Neuronal stem cell (in vitro differentiated cells): ENCODE data around the gene CMIP.

ENCODE experiments used
- DNase-seq: peaks from one replicate; pipeline ENCODE4 v3.0.0-alpha.2; 2013; ENCODE audit warnings: low spot score
- H2AFZ ChIP-seq: one replicate; pipeline ENCODE4 v1.6.1; 2013; ENCODE audit warnings: mild to moderate bottlenecking, low read length, inconsistent platforms
- H2AK5ac ChIP-seq: 2 replicates; pipeline ENCODE4 v1.6.1; 2013; ENCODE audit warnings: low read depth, mild to moderate bottlenecking, inconsistent platforms, low read length, moderate library complexity, mixed read lengths
- H2BK120ac ChIP-seq: 2 replicates; pipeline ENCODE4 v1.6.1; 2013; ENCODE audit warnings: low read depth, mild to moderate bottlenecking, inconsistent platforms, low read length, moderate library complexity, mixed read lengths
- H2BK12ac ChIP-seq: one replicate; pipeline ENCODE4 v1.6.1; 2013; ENCODE audit warnings: low read length, inconsistent platforms
- H2BK15ac ChIP-seq: 2 replicates; pipeline ENCODE4 v1.6.1; 2013; ENCODE audit warnings: mild to moderate bottlenecking, low read length, inconsistent platforms, mixed read lengths
- H2BK5ac ChIP-seq: one replicate; pipeline ENCODE4 v1.6.1; 2013; ENCODE audit warnings: inconsistent platforms, mild to moderate bottlenecking, low read length, moderate library complexity
- H3K14ac ChIP-seq: one replicate; pipeline ENCODE4 v1.6.1; 2013; ENCODE audit warnings: low read length, inconsistent platforms
- H3K18ac ChIP-seq: 2 replicates; pipeline ENCODE4 v1.6.1; 2013; ENCODE audit warnings: low read length, inconsistent platforms
- H3K23ac ChIP-seq: 2 replicates; pipeline ENCODE4 v1.6.1; 2013; ENCODE audit warnings: low read depth, mild to moderate bottlenecking, mixed read lengths, low read length, inconsistent platforms; ENCODE audit not compliant: poor library complexity
- H3K27ac ChIP-seq: replicated peaks from 3 replicates; pipeline ENCODE4 v1.5.1; 2013; ENCODE audit warnings: low read length, inconsistent platforms
- H3K27me3 ChIP-seq, 3 experiments: 2 replicates each; pipeline ENCODE4 v1.6.1; 2013; ENCODE audit warnings: low read length in 3 of 3, mild to moderate bottlenecking in 2 of 3, inconsistent platforms in 1 of 3, low read depth in 1 of 3, mixed read lengths in 1 of 3, moderate library complexity in 1 of 3; ENCODE audit not compliant: control insufficient read depth in 3 of 3, insufficient read depth in 3 of 3
- H3K36me3 ChIP-seq, 2 donors: replicated peaks in 1 of 2; 2 replicates each; pipeline ENCODE4 v1.6.1; 2013; ENCODE audit warnings: low read length in 2 of 2; ENCODE audit not compliant: control insufficient read depth in 2 of 2, insufficient read depth in 2 of 2
- H3K4ac ChIP-seq: 2 replicates; pipeline ENCODE4 v1.6.1; 2013; ENCODE audit warnings: inconsistent platforms, mild to moderate bottlenecking, low read length, moderate library complexity
- H3K4me1 ChIP-seq, 2 donors: 1 replicate in 1 of 2; 2 replicates in 1 of 2; pipeline ENCODE4 v1.6.1; 2013; ENCODE audit warnings: low read length in 2 of 2, low read depth in 1 of 2; ENCODE audit not compliant: control insufficient read depth in 2 of 2, insufficient read depth in 1 of 2
- H3K4me2 ChIP-seq: one replicate; pipeline ENCODE4 v1.6.1; 2013; ENCODE audit warnings: mild to moderate bottlenecking, low read length, inconsistent platforms; ENCODE audit not compliant: insufficient read depth, poor library complexity, severe bottlenecking
- H3K4me3 ChIP-seq, 2 donors: 2 replicates each; pipeline ENCODE4 v1.5.1; 2013; ENCODE audit warnings: low read length in 2 of 2, mild to moderate bottlenecking in 2 of 2, inconsistent platforms in 1 of 2, moderate library complexity in 1 of 2
- H3K79me1 ChIP-seq: one replicate; pipeline ENCODE4 v1.6.1; 2013; ENCODE audit warnings: low read depth, mild to moderate bottlenecking, inconsistent platforms, low read length, moderate library complexity
- H3K9ac ChIP-seq: one replicate; pipeline ENCODE4 v1.6.1; 2013; ENCODE audit warnings: mild to moderate bottlenecking, low read depth, low read length, inconsistent platforms; ENCODE audit not compliant: poor library complexity
- H3K9me3 ChIP-seq, 2 donors: replicated peaks in 1 of 2; 2 replicates each; pipeline versions ENCODE3 to v1.6.1; 2013; ENCODE audit warnings: low read length in 2 of 2, mild to moderate bottlenecking in 2 of 2, inconsistent platforms in 1 of 2, low read depth in 1 of 2, mixed read lengths in 1 of 2, moderate library complexity in 1 of 2; ENCODE audit not compliant: control insufficient read depth in 2 of 2, insufficient read depth in 1 of 2
- H4K8ac ChIP-seq: one replicate; pipeline ENCODE4 v1.6.1; 2013; ENCODE audit warnings: low read depth, mild to moderate bottlenecking, inconsistent platforms, low read length, moderate library complexity
- H4K91ac ChIP-seq: one replicate; pipeline ENCODE4 v1.6.1; 2013; ENCODE audit warnings: low read length, low read depth, mild to moderate bottlenecking, inconsistent platforms; ENCODE audit not compliant: poor library complexity
- WGBS, 2 donors: extraction: QIAGEN DNeasy Blood & Tissue Kit; methylation state at CpG; one replicate each; pipeline ENCODE4 v1.1.7; 2013; ENCODE audit warnings: missing lambda C conversion rate in 2 of 2, mixed read lengths in 1 of 2; ENCODE audit not compliant: insufficient read length in 2 of 2, insufficient replicate concordance in 1 of 2; ENCODE audit errors: extremely low coverage in 2 of 2; 5-methylcytosine and 5-hydroxymethylcytosine counted together

CMIP gene

DNA sequence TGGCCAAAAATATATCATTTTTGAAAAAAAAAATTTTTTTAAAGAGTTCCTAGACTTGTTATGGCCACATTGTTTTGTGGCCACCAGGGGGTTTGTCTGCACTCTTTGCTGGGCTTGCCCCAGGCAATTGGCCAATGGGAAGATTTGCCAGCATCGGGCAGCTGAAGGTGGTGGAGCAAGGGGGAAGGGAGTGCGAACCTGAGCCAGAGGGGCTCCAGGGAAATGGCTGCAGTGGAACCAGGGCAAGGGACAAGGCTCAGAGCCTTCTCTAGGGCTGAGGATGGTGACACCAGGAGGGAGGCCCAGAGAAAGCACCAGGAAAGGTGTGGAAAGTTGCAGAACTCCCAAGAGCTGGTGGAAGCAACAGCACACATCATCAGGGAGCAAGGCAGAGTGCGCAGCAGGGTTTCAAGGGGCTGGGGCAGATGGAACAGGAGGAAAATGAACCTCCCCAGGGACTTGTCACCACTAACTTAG is 15.5 kb upstream of the CMIP start:
- Histone ChIP-seq H2BK120ac (no peak overlapping the region), H3K27me3 (peaks cover 0 to 3% (median 2%) of the 10 kb centered on the region in 3 experiments), H3K27ac (no peak overlapping the region), H3K9me3 (peaks cover 0 to 2% of the 10 kb centered on the region in 2 donors), H3K36me3 (no peaks in the 10 kb centered on the region), H2BK15ac (no peak overlapping the region), H4K8ac (no peak overlapping the region), H2AK5ac (no peak overlapping the region), H3K4ac (no peak overlapping the region), H2BK5ac (no peak overlapping the region), H3K18ac (peak overlapping the region; percentile 81), H3K4me1 (peaks cover 10 to 16% of the 10 kb centered on the region in 2 donors), H3K23ac (no peak overlapping the region), H3K4me2 (no peak overlapping the region), H2BK12ac (no peak overlapping the region), H2AFZ (peak overlapping the region; percentile 68), H3K79me1 (no peaks in the 10 kb centered on the region), H4K91ac (no peak overlapping the region), H3K14ac (peak overlapping the region; percentile 1), H3K4me3 (no peak overlapping the region), H3K9ac (no peak overlapping the region)
- no CpG with 5 or more reads among the region's 3 CpGs for WGBS, 2 donors
- no peak for DNase-seq

DNA sequence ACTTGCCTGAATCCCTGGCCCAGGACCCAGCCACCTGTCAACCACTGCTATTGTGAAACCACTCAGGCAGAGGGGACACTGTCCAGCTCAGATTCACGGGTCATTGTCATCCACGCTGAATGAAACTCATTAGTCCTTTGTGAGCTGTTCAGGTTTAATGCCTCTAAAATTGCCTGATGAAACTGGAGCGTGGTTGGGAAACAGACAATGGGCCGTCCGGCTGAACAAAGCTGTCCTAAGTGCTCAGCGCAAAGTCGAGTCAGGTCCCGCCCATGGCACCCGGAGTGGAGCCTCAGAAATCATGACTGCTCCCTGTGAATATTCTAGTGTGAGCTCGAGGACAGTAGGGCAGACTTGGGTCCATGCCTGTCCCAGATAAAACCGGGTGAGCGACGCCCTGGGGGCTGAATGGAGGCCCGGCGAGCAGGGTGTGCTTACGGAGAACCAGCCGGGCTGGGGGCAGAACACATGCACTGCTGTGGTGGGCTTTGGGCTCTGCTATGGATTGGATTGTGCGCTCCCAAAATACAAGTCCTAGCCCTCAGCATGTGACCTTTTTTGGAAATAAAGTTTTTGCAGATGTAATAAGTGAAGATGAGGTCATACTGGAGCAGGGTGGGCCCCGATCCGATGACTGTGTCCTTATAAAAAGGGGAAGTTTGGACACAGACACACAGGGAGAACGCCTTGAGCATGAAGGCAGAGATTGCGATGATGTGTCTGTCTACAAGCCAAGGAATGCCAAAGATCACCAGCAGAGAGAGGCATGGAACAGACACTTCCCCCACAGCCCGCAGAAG is 12.9 kb upstream of the CMIP start:
- Histone ChIP-seq H3K27me3 (peaks cover 0 to 13% (median 2%) of the 10 kb centered on the region in 3 experiments), H3K4me2 (no peak overlapping the region), H3K27ac (no peak overlapping the region), H3K4ac (no peak overlapping the region), H2BK120ac (no peak overlapping the region), H3K79me1 (no peaks in the 10 kb centered on the region), H4K8ac (no peak overlapping the region), H3K36me3 (no peaks in the 10 kb centered on the region), H4K91ac (no peak overlapping the region), H3K14ac (no peak overlapping the region), H3K18ac (peak overlapping the region; percentile 38), H3K23ac (no peak overlapping the region), H2AFZ (peak overlapping the region; percentile 80), H2BK5ac (no peak overlapping the region), H3K9ac (no peak overlapping the region), H3K4me1 (peaks cover 10 to 16% of the 10 kb centered on the region in 2 donors), H3K4me3 (no peak overlapping the region), H2BK15ac (no peak overlapping the region), H3K9me3 (peaks cover 0 to 2% of the 10 kb centered on the region in 2 donors), H2AK5ac (no peak overlapping the region), H2BK12ac (no peak overlapping the region)
- no peak for DNase-seq
- no CpG with 5 or more reads among the region's 23 CpGs for WGBS, 2 donors

GRCh38 chr16:81432937-81433557 is 11.6 kb upstream of the CMIP start:
- H2BK5ac ChIP-seq, result no peak overlapping the region
- H2BK15ac ChIP-seq, result no peak overlapping the region
- no peak overlapping the region for H4K8ac ChIP-seq
- H3K4me3 ChIP-seq, result no peak overlapping the region
- no peak overlapping the region for H3K4ac ChIP-seq
- H2BK12ac ChIP-seq, result no peak overlapping the region
- H3K27ac ChIP-seq, result no peak overlapping the region
- peak overlapping the region; percentile 84 for H2AFZ ChIP-seq
- WGBS, 2 donors, result no CpG with 5 or more reads among the region's 14 CpGs
- no peak for DNase-seq
- no peak overlapping the region for H2BK120ac ChIP-seq
- H3K4me2 ChIP-seq, result no peak overlapping the region
- H3K36me3 ChIP-seq, result no peaks in the 10 kb centered on the region
- peaks cover 0 to 15% (median 2%) of the 10 kb centered on the region in 3 experiments for H3K27me3 ChIP-seq
- no peaks in the 10 kb centered on the region for H3K9me3 ChIP-seq
- no peak overlapping the region for H3K14ac ChIP-seq
- peak overlapping the region; percentile 65 for H3K18ac ChIP-seq
- no peak overlapping the region for H3K23ac ChIP-seq
- H4K91ac ChIP-seq, result no peak overlapping the region
- no peak overlapping the region for H3K9ac ChIP-seq
- no peaks in the 10 kb centered on the region for H3K79me1 ChIP-seq
- peaks cover 10 to 16% of the 10 kb centered on the region in 2 donors for H3K4me1 ChIP-seq
- no peak overlapping the region for H2AK5ac ChIP-seq

DNA sequence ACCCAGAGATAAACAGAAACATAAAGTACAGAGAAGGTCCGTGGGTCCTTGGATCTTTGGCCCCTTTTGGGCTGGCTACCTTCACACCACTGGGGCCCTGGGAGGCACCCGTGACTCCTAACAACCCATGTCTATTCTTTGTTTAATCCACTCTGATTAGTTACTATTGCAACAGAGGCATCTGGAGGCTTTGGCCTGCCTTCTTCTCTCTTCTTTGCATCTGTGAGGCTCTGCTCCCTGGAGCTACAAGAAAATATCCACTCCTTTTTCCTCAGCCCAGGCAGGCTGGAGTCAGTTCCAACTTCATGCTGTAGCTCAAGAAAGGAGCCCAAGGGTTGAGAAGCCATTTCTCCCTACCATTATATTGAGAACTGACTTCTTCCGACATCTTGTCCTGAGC is 9.5 kb upstream of the CMIP start:
- WGBS, 2 donors, result no CpG with 5 or more reads among the region's 3 CpGs

More for the DNA sequence above, 9.5 kb upstream of the CMIP start:
- H3K23ac ChIP-seq, result no peak overlapping the region
- H3K18ac ChIP-seq, result no peak overlapping the region
- H3K9me3 ChIP-seq, result no peaks in the 10 kb centered on the region
- H3K4me3 ChIP-seq, result no peak overlapping the region
- no peak overlapping the region for H3K4me2 ChIP-seq
- no peaks in the 10 kb centered on the region for H3K36me3 ChIP-seq
- no peak overlapping the region for H3K4ac ChIP-seq
- H2BK12ac ChIP-seq, result no peak overlapping the region
- peaks cover 6 to 16% of the 10 kb centered on the region in 2 donors for H3K4me1 ChIP-seq
- peaks cover 0 to 15% (median 0%) of the 10 kb centered on the region in 3 experiments for H3K27me3 ChIP-seq
- no peak overlapping the region for H3K14ac ChIP-seq
- no peak overlapping the region for H2BK5ac ChIP-seq
- no peak overlapping the region for H4K8ac ChIP-seq
- H3K79me1 ChIP-seq, result no peaks in the 10 kb centered on the region
- no peak overlapping the region for H2AFZ ChIP-seq
- no peak for DNase-seq
- no peak overlapping the region for H2BK15ac ChIP-seq
- H3K9ac ChIP-seq, result no peak overlapping the region
- H4K91ac ChIP-seq, result no peak overlapping the region
- H3K27ac ChIP-seq, result no peak overlapping the region
- H2AK5ac ChIP-seq, result no peak overlapping the region
- H2BK120ac ChIP-seq, result no peak overlapping the region
